HG03095 (cell line): ENCODE measurements around the gene PHKG1.
"Not testable (repeated sequence)": the region's sequence is repeated elsewhere in the genome, so short reads cannot be mapped to it uniquely, and the experiment has no call there.

ENCODE experiments used
- ATAC-seq: cut with Tn5 transposase; IDR thresholded peaks from one replicate; pipeline ENCODE4 v1.9.1; 2021; ENCODE audit warnings: moderate library complexity; ENCODE audit not compliant: unreplicated experiment

The PHKG1 gene

GRCh38 chr7:56083150-56083785 is 9.5 kb downstream of the PHKG1 start:
- no peak for ATAC-seq

- ATAC-seq = no peak
Observed at GRCh38 chr7:56081626-56082340, 11.0 kb downstream of the PHKG1 start.

GRCh38 chr7:56080726-56081435 is 11.9 kb downstream of the PHKG1 start:
- not testable (repeated sequence) for ATAC-seq

- no peak for ATAC-seq
Observed at GRCh38 chr7:56079450-56080185, 13.1 kb downstream of the PHKG1 start.

GRCh38 chr7:56078196-56078595 is 14.6 kb downstream of the PHKG1 start:
- ATAC-seq = no peak

- ATAC-seq = no peak
Observed at GRCh38 chr7:56077681-56078080, 15.1 kb downstream of the PHKG1 start.

GRCh38 chr7:56074371-56074791 is 18.4 kb downstream of the PHKG1 start:
- peak; percentile 95 for ATAC-seq

- not testable (repeated sequence) for ATAC-seq
Observed at GRCh38 chr7:56066376-56066775, 26.4 kb downstream of the PHKG1 start.

- ATAC-seq = peak; percentile 84
Observed at GRCh38 chr7:56063882-56064625, 28.7 kb downstream of the PHKG1 start, which contains the start of gene SUMF2. SUMF2 (plus strand) TSS chr7:56064286; CDS start chr7:56064312, 26 bp downstream.

- ATAC-seq = no peak
Observed at GRCh38 chr7:56063500-56063881, 29.3 kb downstream of the PHKG1 start.

- ATAC-seq = no peak
Observed at GRCh38 chr7:56062382-56062781, 30.4 kb downstream of the PHKG1 start.

GRCh38 chr7:56053993-56054392 is 38.8 kb downstream of the PHKG1 start:
- no peak for ATAC-seq

GRCh38 chr7:56053379-56053778 is 39.4 kb downstream of the PHKG1 start:
- no peak for ATAC-seq

- peak; percentile 96 for ATAC-seq
Observed at GRCh38 chr7:56051339-56052191, 41.2 kb downstream of the PHKG1 start, which contains the start of the genes CCT6A and PSPH. CCT6A (plus strand) TSS chr7:56051765; CDS start chr7:56051849, 84 bp downstream. PSPH (minus strand) TSS chr7:56051444; CDS start chr7:56021212, 30,232 bp downstream.

- ATAC-seq = no peak
Observed at GRCh38 chr7:56051053-56051338, 41.8 kb downstream of the PHKG1 start.

GRCh38 chr7:56048763-56049162 is 44.0 kb downstream of the PHKG1 start:
- not testable (repeated sequence) for ATAC-seq

- no peak for ATAC-seq
Observed at GRCh38 chr7:56048245-56048644, 44.5 kb downstream of the PHKG1 start.

- ATAC-seq = not testable (repeated sequence)
Observed at GRCh38 chr7:56047446-56048116, 45.2 kb downstream of the PHKG1 start.
